Upper lobe of right lung (tissue), 1 donor: ENCODE data around the gene FAM78B. TPM values are rescaled to one million over a fixed set of nuclear protein-coding genes. Genes with fewer than 3 reads are reported as not detected.

ENCODE experiments used
- ATAC-seq: fragments of 200-7000 bp; cut with Tn5 transposase; one replicate; pipeline ENCODE4 v1.9.1; 2020; ENCODE audit warnings: mild to moderate bottlenecking, moderate library complexity
- DNase-seq: peaks from one replicate; pipeline ENCODE4 v3.0.0-alpha.2; 2020
- H3K27ac ChIP-seq: fragments of 200-600 bp; one replicate; pipeline ENCODE4 v1.8.0; 2022
- H3K27me3 ChIP-seq: fragments of 200-600 bp; one replicate; pipeline ENCODE4 v1.8.0; 2022; ENCODE audit warnings: mild to moderate bottlenecking
- H3K36me3 ChIP-seq: fragments of 200-600 bp; one replicate; pipeline ENCODE4 v1.8.0; 2022
- H3K4me1 ChIP-seq: fragments of 200-600 bp; one replicate; pipeline ENCODE4 v1.8.0; 2022
- H3K4me3 ChIP-seq: fragments of 200-600 bp; one replicate; pipeline ENCODE4 v1.8.0; 2022; ENCODE audit warnings: mild to moderate bottlenecking
- H3K9me3 ChIP-seq: fragments of 200-600 bp; one replicate; pipeline ENCODE4 v1.8.0; 2022
- intact Hi-C: fragments of 100-400 bp; cut with DNase I; formaldehyde crosslinking; loops from one replicate; pipeline ENCODE4 v1.11.0; 2022
- total RNA-seq: library from RNA; stranded (reverse); fragmentation: NEBNext Ultra II Directional; extraction: Animal tissue kit (Norgen Biotek cat#: 25700); gene quantifications from one replicate; pipeline ENCODE4 v1.2.1, GENCODE V29; 2021
- TF ChIP-seq, protein P1 (sequence below): fragments of 200-600 bp; IDR thresholded peaks from one replicate; pipeline ENCODE4 v1.8.0; 2022; ENCODE audit warnings: antibody characterized with exemption
- donor health status: DM: no; HTN: yes; CAD: no; lungs with severe emphysema.

FAM78B gene
- total RNA-seq, 1 donor from 2014 or later, result 1.2 TPM

DNA sequence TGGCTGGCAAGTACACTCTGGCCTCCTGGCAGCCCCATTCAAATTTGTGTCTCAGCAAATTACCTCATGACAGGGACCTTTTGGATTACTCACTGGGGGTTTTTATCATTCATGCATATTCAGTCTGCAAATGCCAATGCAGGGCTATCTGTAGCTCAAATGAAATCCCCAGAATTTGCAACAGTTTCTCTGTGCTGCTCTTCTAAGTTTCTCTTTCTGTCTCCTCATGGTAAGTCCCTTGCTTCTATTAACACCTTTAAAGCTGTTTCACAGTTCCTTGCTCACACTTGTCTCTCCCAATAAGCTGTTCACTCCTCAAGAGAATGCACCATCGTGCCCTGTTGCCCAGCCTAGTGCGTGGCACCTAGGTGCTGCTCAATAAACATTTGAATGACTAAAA, 3.3 kb upstream of the FAM78B start:
- H3K36me3 ChIP-seq, result no peaks in the 10 kb centered on the region
- DNase-seq, result no peak

DNA sequence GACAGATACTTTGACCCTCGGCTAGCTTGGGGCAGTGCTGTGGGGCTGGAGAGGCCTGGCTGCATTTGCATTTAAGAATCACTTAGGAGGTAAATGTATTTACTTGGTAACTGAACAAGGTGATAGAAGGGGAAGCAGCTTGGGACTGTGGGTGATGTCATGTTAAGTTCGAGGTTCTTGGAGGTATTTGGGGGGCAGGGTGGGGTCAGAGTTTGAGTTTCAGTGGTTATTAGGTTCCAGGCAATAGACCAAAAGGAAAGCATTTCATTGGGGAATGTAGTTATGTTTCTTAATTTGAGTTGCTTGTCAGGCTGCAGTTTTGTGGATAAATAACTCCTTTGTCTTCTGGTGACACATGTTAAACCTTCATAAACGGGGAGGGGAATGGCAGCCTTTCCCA, 2.4 kb upstream of the FAM78B start:
- no peak for ATAC-seq
- Histone ChIP-seq H3K4me3 (no peak overlapping the region), H3K4me1 (peaks cover 14% of the 10 kb centered on the region), H3K36me3 (no peaks in the 10 kb centered on the region), H3K27ac (no peak overlapping the region), H3K9me3 (no peaks in the 10 kb centered on the region), H3K27me3 (no peaks in the 10 kb centered on the region)
- DNase-seq, result no peak
- intact Hi-C loops, result no loop called here
- TF ChIP-seq, protein P1, sequence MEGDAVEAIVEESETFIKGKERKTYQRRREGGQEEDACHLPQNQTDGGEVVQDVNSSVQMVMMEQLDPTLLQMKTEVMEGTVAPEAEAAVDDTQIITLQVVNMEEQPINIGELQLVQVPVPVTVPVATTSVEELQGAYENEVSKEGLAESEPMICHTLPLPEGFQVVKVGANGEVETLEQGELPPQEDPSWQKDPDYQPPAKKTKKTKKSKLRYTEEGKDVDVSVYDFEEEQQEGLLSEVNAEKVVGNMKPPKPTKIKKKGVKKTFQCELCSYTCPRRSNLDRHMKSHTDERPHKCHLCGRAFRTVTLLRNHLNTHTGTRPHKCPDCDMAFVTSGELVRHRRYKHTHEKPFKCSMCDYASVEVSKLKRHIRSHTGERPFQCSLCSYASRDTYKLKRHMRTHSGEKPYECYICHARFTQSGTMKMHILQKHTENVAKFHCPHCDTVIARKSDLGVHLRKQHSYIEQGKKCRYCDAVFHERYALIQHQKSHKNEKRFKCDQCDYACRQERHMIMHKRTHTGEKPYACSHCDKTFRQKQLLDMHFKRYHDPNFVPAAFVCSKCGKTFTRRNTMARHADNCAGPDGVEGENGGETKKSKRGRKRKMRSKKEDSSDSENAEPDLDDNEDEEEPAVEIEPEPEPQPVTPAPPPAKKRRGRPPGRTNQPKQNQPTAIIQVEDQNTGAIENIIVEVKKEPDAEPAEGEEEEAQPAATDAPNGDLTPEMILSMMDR, result no peak

More for the DNA sequence above, 3.3 kb upstream of the FAM78B start:
- H3K9me3 ChIP-seq, result no peaks in the 10 kb centered on the region
- intact Hi-C loops, result no loop called here
- H3K4me3 ChIP-seq, result no peak overlapping the region
- peaks cover 14% of the 10 kb centered on the region for H3K4me1 ChIP-seq
- TF ChIP-seq, protein P1, result no peak
- no peak for ATAC-seq
- no peak overlapping the region for H3K27ac ChIP-seq
- H3K27me3 ChIP-seq, result no peaks in the 10 kb centered on the region

DNA sequence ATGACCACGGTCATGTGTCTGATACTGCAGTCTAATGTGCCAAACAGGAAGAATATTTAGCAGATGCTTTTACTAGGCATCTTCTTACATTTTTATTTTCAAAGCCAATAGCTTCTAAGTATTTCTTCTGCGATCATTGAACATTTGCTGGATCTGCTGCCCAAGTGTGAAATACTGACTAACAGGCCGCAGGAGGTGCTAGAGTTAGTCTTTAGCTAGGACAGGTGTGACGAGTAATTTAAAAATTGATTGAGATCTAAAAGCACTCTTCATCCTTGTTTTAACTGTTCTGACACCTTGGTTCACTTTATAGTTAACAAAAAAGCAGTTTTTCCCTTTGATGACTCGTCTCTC, 748 bp upstream of the FAM78B start:
- no peak for DNase-seq
- ATAC-seq, result no peak
- Histone ChIP-seq H3K4me1 (peaks cover 14% of the 10 kb centered on the region), H3K4me3 (peak overlapping the region; percentile 61), H3K27me3 (no peaks in the 10 kb centered on the region), H3K27ac (no peak overlapping the region), H3K36me3 (no peaks in the 10 kb centered on the region), H3K9me3 (no peaks in the 10 kb centered on the region)
- TF ChIP-seq, protein P1, result no peak
- intact Hi-C loops, result no loop called here

DNA sequence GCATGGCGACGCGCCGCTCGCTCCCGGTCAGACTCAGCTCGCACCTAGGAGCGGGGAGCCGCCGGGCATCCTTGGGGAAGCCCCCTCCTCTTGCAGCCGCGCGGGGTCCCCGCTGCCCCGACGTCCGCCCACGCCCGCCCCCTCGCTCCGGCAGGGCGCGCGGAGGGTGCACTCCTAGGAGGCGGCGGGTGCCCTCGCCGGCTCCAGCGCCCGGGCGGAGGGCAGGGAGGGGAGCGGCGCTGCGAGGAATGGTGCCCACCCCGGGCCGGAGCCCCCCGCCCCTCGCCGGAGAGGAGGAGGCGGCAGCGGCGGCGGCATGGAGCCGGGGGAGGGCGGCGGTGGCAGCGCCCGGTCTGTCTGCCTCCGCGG, 488 bp downstream of the FAM78B start:
- no peak for ATAC-seq
- no peaks in the 10 kb centered on the region for H3K36me3 ChIP-seq
- H3K27me3 ChIP-seq, result no peaks in the 10 kb centered on the region
- TF ChIP-seq, protein P1, result no peak
- H3K9me3 ChIP-seq, result no peaks in the 10 kb centered on the region
- DNase-seq, result no peak
- peaks cover 14% of the 10 kb centered on the region for H3K4me1 ChIP-seq
- H3K27ac ChIP-seq, result no peak overlapping the region
- intact Hi-C loops, result no loop called here
- H3K4me3 ChIP-seq, result peak overlapping the region; percentile 61

DNA sequence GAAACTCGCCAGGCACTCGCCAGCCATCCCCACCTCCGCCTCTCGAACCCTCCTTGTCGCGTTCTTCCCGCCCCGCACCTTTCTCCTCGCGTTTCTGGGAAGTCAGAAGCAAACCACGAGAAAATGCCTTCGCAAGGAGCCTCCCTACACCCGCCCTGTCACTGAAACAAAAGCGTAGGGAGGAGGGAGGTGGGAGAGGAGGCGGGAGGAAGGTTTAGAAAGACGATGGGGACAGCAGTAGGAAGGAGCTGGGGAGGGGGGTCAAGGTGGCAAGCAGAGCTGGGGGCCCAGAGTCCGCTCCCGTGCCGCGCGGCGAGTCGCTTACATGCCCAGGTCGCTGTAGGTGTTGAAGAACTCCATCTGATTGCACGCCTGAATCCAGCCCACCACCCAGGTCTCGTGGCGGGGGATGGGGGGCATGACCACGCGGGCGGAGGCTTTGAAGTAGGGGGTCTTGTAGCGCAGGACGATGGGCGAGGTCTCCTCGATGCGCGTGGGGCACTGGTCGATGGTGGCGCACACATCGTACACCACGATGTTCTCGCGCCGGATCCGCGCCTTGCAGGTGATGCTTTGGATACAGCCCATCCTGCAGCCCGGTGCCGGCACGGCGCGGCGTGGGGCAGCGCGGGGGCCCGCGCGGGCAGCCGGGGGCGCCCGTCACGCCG, 1.0 kb downstream of the FAM78B start:
- peak; percentile 2 for ATAC-seq
- DNase-seq, result no peak
- Histone ChIP-seq H3K27ac (no peak overlapping the region), H3K27me3 (no peaks in the 10 kb centered on the region), H3K36me3 (no peaks in the 10 kb centered on the region), H3K4me1 (peaks cover 14% of the 10 kb centered on the region), H3K4me3 (peak overlapping the region; percentile 61), H3K9me3 (no peaks in the 10 kb centered on the region)
- TF ChIP-seq, protein P1, result no peak
- intact Hi-C loops, result no loop called here
